CD4-positive, alpha-beta T cell treated with Interleukin-15 for 4 hours (primary cell): Measurements from ENCODE around the gene GDI2.
A peak's percentile ranks its signal among the peaks of the same experiment; 100 is the strongest.
"Not testable (repeated sequence)": the region's sequence is repeated elsewhere in the genome, so short reads cannot be mapped to it uniquely, and the experiment has no call there.

Experiments used
- DNase-seq: peaks from one replicate; pipeline ENCODE4 v3.0.0-alpha.2; 2020; ENCODE audit warnings: low spot score

GDI2 gene

DNA sequence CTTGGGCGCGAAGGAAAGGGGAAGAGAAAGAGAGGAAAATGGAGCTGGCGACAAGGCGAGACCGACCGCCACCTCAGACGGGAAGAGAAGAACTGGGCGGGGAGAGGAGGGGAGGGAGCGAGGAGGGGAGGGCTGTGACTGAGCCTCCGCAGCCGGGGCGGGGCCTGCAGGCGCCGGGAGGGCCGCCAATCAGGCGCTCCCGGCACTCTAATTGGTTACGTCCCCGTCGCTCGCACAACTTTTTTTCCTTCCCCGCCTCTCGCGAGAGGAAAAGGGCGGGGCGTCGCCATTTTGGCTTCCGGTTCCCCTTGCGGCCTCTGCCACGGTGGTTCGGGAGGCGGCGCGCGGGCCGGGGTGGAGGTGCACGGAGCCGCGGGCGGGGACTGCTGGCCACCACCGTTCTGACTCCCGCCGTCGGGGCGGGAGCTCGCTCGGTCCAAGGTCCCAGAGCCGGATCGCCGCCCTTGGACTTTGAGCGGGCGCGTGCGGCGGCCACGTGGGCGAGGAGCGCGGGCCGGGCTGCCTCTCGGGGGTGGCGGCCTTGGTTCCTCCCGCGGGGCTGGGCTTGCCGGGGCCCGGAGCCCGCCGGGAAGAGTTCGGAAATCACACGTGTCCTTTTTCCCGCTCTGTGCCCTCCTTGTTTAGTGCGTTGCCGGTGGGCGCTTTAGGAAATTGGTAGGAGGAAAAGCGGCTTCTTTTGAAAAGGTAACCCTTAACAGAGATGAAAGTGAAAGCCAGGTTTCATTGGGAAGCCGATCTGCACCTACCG is at the start of gene GDI2:
GDI2 (minus strand) TSS at position 94 of the 769 bp plus-strand sequence. CDS start 176 bp downstream, outside the sequence.
- DNase-seq, result peak; percentile 96

GRCh38 chr10:5862360-5862961 is 49.2 kb upstream of the GDI2 start:
- no peak for DNase-seq

DNA sequence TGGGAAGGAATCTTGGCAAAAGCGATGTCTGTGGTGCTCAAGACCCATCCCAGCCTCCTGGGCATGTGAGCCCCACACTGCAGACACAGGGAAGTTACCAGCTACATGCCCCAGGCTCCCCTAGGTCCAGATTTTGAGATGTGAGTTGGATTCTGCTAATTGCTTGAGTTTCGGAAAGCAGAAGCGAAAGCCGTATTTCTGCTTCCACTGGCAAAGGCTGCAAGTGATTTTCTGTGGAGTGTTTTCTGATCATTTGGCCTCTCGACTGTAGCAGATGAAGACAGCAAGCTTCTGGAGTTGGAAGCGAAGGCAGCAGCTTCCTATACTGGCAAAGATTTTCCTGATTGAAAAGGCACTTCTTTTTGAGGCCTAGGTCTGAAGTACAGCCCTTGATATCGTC is 46.8 kb upstream of the GDI2 start:
- no peak for DNase-seq

DNA sequence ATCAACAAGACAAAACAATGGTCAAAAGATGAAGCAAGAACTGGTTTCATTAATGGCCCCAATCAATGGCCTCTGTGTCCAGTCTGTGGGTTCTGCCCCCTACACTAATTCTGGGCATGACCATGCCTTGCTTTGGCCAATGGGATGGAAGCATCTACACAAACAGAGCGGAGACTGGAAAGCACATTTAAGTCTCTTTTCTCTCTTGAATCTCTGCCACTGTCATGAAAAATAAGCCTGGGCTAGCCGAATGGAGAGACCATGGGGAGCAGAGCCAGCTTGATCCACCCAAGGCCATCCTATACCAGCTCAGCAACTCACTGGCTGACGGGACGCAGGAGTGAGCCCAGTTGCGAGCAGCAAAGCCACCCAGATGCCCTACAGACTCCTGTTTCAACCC is 45.6 kb upstream of the GDI2 start:
- DNase-seq, result no peak

DNA sequence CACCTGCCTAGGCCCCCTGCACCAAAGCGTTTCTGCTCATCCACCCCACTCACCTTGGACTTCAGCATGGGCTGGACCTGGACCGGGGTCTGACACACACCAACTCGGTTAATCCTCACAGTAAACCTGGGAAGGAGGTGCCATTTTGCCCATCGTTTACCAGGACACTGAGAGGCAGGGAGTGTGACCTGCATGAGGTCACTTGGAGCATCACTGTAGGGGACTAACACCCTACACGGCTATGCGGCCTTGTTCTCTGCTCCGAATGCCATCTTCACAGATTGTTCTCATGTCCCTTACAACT is 43.4 kb upstream of the GDI2 start:
- DNase-seq, result no peak

DNA sequence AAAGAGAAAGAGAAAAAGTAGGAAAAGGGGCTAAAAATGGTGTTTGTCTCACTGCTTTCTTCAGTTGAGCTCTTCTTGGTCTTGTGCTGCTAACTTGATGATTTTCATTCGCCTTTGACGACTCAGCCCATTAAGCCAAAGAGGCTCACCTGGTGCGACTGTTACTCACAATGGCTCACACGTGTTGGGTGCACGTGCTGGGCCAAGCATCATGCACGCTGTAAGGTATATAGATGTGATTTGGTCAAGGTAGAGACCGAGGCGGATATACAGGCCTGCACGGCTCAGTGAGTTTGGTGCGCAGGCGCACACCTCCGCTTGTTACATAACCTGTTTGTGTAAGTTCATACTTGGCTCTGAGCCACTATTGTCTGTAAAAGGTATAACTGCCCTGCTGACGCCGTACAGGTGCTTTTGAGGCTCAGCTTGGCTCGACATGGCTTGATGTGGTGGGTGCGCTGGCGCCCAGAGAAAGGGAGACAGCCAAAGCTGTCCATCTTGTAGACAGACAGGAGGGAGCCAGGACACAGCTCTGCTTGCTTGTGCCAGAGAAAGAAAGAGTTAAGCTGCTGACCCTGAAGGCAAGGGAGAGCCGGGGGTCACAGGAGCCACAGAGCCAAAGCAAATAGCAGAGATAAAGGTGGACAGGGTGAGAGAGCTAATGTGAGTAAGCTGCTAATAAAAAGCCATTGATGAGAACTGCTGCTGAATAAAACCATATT is 42.9 kb upstream of the GDI2 start:
- no peak for DNase-seq

- DNase-seq, result no peak
These were observed 40.9 kb upstream of the GDI2 start for GRCh38 chr10:5854131-5854475.

- DNase-seq, result not testable (repeated sequence)
These were observed 33.4 kb upstream of the GDI2 start for GRCh38 chr10:5846667-5847066.

GRCh38 chr10:5844345-5845055 is 31.3 kb upstream of the GDI2 start:
- no peak for DNase-seq

- DNase-seq, result no peak
These were observed 30.6 kb upstream of the GDI2 start for GRCh38 chr10:5843686-5844344.

DNA sequence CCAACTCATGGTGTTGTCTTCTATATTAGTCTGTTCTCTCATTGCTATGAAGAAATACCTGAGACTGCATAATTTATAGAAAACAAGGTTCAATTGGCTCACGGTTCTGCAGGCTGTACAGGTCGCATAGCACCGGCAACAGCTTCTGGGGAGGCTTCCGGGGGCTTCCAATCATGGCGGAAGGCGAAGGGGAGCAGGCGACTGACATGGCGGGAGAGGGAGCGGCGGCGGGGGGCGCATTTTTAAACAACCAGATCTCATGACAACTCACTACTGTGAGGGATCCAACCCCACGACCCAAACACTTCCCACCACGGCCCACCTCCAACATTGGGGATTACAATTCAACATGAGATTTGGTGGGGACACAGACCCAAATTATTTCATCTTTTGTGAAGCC is 28.7 kb upstream of the GDI2 start:
- no peak for DNase-seq

GRCh38 chr10:5840314-5841307 is 27.4 kb upstream of the GDI2 start:
- no peak for DNase-seq

GRCh38 chr10:5836181-5836580 is 22.9 kb upstream of the GDI2 start:
- not testable (repeated sequence) for DNase-seq

DNA sequence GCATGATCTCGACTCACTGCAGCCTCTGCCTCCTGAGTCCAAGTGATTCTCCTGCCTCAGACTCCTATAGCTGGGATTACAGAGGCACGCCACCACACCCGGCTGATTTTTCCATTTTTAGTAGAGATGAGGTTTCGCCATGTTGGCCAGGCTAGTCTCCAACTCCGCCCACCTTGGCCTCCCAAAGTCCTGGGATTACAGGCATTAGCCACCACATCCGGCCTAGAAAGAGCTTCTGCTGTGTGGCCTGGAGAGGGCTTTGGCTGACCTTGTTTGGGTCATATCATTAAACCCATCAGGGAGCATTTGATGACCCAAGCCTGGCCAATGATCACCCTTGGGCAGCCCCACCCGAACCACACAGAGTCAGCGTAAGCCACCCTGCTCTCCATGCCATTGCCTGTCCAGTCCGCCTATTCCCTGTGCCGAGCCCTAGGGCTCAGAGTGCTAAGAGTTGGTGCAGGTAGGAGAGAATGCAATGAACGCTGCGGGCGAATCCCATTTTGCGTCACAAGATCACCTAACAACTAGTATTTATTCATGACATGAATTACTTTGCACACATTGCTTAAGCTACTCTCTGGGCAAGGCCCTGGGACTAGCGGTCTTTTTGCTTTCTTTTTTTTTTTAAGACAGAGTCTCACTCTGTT is 22.3 kb upstream of the GDI2 start:
- no peak for DNase-seq

DNA sequence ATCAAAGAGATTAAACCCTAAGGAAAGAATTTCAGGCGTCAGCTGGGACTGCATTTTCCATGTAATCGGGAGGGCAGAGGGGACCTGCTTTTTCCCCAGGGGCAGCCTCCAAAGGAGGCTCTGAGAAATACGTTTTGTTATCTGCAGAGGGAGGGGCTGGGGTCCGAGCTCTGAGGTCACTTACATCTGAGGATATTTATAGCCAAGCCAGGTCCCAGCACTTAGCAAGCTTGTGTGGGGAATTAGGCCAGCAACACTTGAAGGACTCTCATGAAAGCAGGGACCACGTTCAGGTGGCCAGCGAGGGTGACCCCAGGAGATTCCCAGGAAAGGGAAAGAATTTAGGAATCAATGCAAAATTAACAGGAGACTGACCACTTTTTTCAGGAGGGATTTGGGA is 20.6 kb upstream of the GDI2 start:
- no peak for DNase-seq

- no peak for DNase-seq
These were observed 19.7 kb upstream of the GDI2 start for GRCh38 chr10:5832946-5833345.

- no peak for DNase-seq
These were observed 18.2 kb upstream of the GDI2 start for GRCh38 chr10:5831446-5831782.

GRCh38 chr10:5830629-5831445 is 17.6 kb upstream of the GDI2 start:
- no peak for DNase-seq

DNA sequence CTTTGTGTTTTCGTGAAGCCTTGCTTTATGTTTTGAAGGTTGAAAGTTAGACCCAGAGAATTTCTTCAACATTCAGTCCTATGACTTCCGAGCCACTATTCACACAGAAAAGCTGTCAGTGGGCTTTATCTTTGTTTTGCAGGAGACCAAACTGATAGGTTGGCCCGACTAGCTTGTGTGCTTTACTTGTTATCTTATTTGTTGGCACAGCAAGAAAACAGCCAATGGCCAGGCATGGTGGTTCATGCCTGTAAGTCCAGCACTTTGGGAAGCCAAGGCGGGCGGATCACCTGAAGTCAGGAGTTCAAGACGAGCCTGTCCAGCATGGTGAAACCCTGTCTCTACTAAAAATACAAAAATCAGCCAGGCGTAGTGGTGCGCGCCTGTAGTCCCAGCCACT is 16.0 kb upstream of the GDI2 start:
- DNase-seq, result no peak

GRCh38 chr10:5828725-5829124 is 15.5 kb upstream of the GDI2 start:
- DNase-seq, result no peak
